HL-60 (cell line): ENCODE data around the gene LCN15.
A peak's percentile ranks its signal among the peaks of the same experiment; 100 is the strongest.

Experiments
- DNase-seq, 2 experiments: peaks; one replicate each; pipeline ENCODE4 v3.0.0-alpha.2; 2010 to 2020; ENCODE audit warnings: low read depth in 1 of 2, low spot score in 1 of 2
- H3K27ac ChIP-seq: fragments of 250-450 bp; sonication (Bioruptor Pico); replicated peaks from 2 replicates; pipeline ENCODE4 v1.5.1; 2020; ENCODE audit warnings: mild to moderate bottlenecking, moderate library complexity
- H3K27me3 ChIP-seq: fragments of 250-450 bp; sonication (Bioruptor Pico); 2 replicates; pipeline ENCODE4 v1.5.1; 2021; ENCODE audit warnings: mild to moderate bottlenecking, moderate library complexity; ENCODE audit not compliant: insufficient read depth, poor library complexity, severe bottlenecking
- H3K4me3 ChIP-seq: replicated peaks from 2 replicates; pipeline ENCODE4 v1.5.1; 2011; ENCODE audit warnings: mild to moderate bottlenecking, control low read depth, low read length; ENCODE audit not compliant: insufficient read depth
- CTCF ChIP-seq: IDR thresholded peaks from one replicate; pipeline ENCODE4 v1.5.1; 2011; ENCODE audit warnings: low read length, control low read depth, inconsistent platforms; ENCODE audit not compliant: insufficient read depth
- GABPA ChIP-seq: IDR thresholded peaks from 2 replicates; pipeline ENCODE4 v1.6.1; 2012; ENCODE audit warnings: low read depth
- POLR2AphosphoS5 ChIP-seq: IDR thresholded peaks from 2 replicates; pipeline ENCODE4 v1.6.1; 2012; ENCODE audit warnings: low read depth
- REST ChIP-seq: IDR thresholded peaks from 2 replicates; pipeline ENCODE4 v1.6.1; 2012; ENCODE audit warnings: low read depth; ENCODE audit not compliant: insufficient replicate concordance
- SPI1 ChIP-seq: IDR thresholded peaks from 2 replicates; pipeline ENCODE4 v1.6.1; 2012; ENCODE audit warnings: low read depth, mild to moderate bottlenecking, borderline replicate concordance

The LCN15 gene

GRCh38 chr9:136729926-136730325, 34.4 kb downstream of the LCN15 start:
- TF ChIP-seq GABPA: no peak
- no peak for TF ChIP-seq REST
- no peak for TF ChIP-seq POLR2AphosphoS5
- no peak for TF ChIP-seq CTCF
- no peaks in the 10 kb centered on the region for H3K27me3 ChIP-seq
- DNase-seq: no peak
- H3K27ac ChIP-seq: no peak overlapping the region
- H3K4me3 ChIP-seq: no peak overlapping the region

GRCh38 chr9:136729144-136729543, 35.2 kb downstream of the LCN15 start:
- TF ChIP-seq GABPA (no peak), REST (no peak), POLR2AphosphoS5 (no peak), CTCF (no peak), SPI1 (no peak)
- H3K27ac ChIP-seq: peak overlapping the region; percentile 83
- H3K27me3 ChIP-seq: no peaks in the 10 kb centered on the region
- peak in 1 of 2 experiments; percentile 57 for DNase-seq
- H3K4me3 ChIP-seq: peak overlapping the region; percentile 92

- Histone ChIP-seq H3K27ac (peak overlapping the region; percentile 83), H3K4me3 (peak overlapping the region; percentile 92), H3K27me3 (no peaks in the 10 kb centered on the region)
- TF ChIP-seq POLR2AphosphoS5 (no peak), SPI1 (no peak), GABPA (no peak), REST (no peak), CTCF (no peak)
- DNase-seq: peak in 1 of 2 experiments; percentile 30
Observed at GRCh38 chr9:136728548-136729123, 35.7 kb downstream of the LCN15 start.
